ENCODE results near the gene OPRM1. TPM values are rescaled to one million over a fixed set of nuclear protein-coding genes. Genes with fewer than 3 reads are reported as not detected.

Gene OPRM1
- total RNA-seq, 1 donor from 2014 or later, result not detected

DNA sequence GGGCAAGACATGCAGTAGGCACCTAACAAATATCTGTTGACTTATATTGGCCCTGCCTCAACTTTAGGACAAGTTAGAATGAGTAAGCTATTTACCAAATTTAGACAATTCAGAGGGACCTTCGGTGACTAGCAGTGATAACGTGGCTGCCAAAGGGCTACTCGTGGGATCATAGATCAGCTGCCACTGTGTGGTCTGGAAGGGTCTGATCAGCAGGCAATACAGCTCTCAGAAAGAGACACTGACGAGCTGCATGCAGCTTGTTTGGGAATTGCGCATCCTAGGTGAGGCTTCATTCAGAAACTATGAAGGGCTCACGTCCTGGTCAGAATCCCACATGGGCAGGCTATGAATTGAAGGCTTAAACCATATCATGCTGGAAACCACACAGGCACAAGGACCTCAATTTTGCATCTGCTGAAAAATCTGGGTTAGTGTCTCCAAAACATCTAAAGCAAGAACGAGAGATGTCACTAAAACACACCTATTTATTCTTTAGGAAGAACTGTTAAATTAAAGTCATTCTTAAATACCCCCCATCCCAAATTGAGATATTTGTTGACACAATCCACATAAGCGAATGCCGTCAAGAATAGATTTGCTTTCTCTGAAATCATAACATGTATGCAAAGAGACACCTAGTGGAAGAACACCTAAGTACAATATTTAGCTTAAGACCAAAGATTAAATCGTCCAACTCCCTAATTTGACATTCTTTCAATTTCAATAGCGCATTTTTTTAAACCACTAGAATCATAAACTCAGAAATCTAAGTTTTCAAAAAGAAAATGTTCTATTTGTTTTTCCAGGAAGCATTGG is 238.0 kb downstream of the OPRM1 start:
- DNase-seq (ENCODE audit: low spot score), result no peak

GRCh38 chr6:154277629-154278017 is 238.6 kb downstream of the OPRM1 start:
- no peak for DNase-seq (ENCODE audit: low spot score)

GRCh38 chr6:154280521-154280920 is 241.5 kb downstream of the OPRM1 start:
- DNase-seq (ENCODE audit: low spot score), result no peak

DNA sequence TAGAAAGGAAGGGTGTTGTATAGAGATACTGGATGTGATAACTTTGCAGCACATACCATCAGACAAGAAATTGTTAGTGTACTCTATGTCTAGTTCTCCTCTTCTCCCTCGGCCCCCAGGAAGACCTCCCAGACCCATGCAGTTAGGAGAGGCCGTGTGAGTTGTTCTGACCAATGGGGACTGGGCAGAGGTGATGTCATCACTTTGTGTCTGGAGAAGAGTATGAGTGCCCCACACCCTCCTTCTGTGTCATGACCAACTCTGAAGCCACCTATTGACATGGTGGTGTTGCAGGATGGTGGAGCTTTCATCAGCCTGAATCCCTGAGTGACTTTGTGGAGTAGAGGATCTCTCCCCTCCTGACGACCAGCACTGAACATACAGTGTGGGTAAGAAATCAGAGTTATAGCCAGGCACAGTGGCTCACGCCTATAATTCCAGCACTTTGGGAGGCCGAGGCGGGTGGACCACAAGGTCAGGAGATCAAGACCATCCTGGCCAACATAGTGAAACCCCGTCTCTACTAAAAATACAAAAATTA is 245.3 kb downstream of the OPRM1 start:
- no peak for DNase-seq (ENCODE audit: low spot score)

DNA sequence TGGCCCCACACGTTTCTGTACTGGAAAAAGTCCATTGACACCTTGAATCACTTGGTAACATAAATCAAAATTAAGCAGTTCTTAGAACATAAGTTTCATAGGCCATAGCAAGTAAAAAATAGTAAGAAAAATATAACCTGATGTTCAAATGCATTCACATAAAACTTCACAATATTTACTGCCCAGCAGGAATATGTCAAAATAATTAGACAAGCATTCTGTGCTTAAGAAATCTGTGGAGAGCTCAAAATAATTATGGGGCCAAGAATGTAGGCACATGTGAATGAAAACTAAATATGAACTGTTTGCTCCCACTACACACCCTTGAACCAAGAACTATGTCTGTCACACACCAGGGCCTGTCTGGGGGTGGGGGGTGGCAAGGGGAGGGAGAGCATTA is 246.8 kb downstream of the OPRM1 start:
- no peak for DNase-seq (ENCODE audit: low spot score)

GRCh38 chr6:154289818-154290508 is 250.9 kb downstream of the OPRM1 start:
- DNase-seq (ENCODE audit: low spot score), result no peak

DNA sequence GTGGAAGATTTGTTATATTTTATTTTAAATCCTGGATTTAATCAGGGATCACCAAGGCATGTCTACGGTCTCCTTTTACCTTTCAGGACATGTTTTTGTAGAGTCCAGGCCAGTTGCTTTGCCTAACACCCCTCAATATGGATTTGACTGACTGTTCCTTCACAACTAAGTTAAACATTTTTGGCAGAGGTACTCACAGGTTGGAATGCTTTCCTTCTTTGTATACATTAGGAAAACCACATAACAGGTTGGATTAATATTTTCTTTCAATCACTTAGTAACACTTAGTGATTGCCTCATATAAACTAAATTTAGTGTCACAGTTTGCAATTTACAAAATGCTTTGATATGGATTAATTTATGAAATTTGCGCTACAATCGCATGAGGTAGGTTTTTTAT is 253.0 kb downstream of the OPRM1 start:
- DNase-seq (ENCODE audit: low spot score), result no peak

GRCh38 chr6:154292855-154293519 is 253.9 kb downstream of the OPRM1 start:
- no peak for DNase-seq (ENCODE audit: low spot score)

DNA sequence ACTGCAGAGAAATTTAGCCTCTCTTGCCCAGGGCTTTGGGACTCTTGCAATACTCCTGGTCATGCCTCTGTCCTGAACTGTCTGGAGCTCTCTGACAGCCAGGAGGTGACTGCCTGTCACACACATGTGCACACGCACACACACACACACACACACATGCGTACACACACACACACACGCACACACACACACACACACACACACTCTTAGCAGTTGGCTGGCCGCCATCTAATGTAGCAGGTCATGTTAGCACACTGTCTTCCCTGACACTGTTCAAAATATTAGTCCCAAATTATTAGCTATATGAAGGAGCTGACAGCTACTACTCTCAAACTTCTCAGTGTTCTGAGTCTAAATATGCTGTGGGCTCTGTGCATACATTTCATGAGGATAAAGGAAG is 256.7 kb downstream of the OPRM1 start:
- no peak for DNase-seq (ENCODE audit: low spot score)

All from mesenteric fat pad (tissue), 1 donor.